IMR-90 (cell line): ENCODE measurements around the gene AOPEP. TPM values are rescaled to one million over a fixed set of nuclear protein-coding genes. Genes with fewer than 3 reads are reported as not detected.

Experiments
- ATAC-seq: fragments of 200-7000 bp; cut with Tn5 transposase; 2 replicates; pipeline ENCODE4 v1.9.1; 2020; ENCODE audit warnings: low read depth, mild to moderate bottlenecking, moderate library complexity
- BruUV-seq: library from RNA; stranded (reverse); fragments of 400-500 nt; replicated peaks from 2 replicates; lab custom pipeline; 2021; lab: Mats Ljungman, UMichigan
- CTCF ChIA-PET: fragments of 300-600 bp; formaldehyde crosslinking; extraction: SDS; loops from one replicate; lab custom pipeline; 2021; ENCODE audit warnings: antibody characterized with exemption; lab: Yijun Ruan, JAX
- POLR2A ChIA-PET: fragments of 300-600 bp; sonication (Branson Sonifier 250); formaldehyde crosslinking; loops from one replicate; lab custom pipeline; 2022; ENCODE audit warnings: antibody characterized with exemption; ENCODE audit not compliant: unreplicated experiment; lab: Charles Lee
- DNase-seq: peaks from one replicate; pipeline ENCODE4 v3.0.0; 2013
- H2AFZ ChIP-seq: replicated peaks from 2 replicates; pipeline ENCODE3; 2013; ENCODE audit warnings: low read length, mild to moderate bottlenecking; ENCODE audit not compliant: poor library complexity
- H2AK5ac ChIP-seq: 2 replicates; pipeline ENCODE4 v1.6.1; 2013; ENCODE audit warnings: low read depth, low read length, inconsistent platforms
- H2AK9ac ChIP-seq: replicated peaks from 2 replicates; pipeline ENCODE3; 2013; ENCODE audit warnings: mild to moderate bottlenecking, low read depth, low read length, moderate library complexity; ENCODE audit not compliant: poor library complexity
- H2BK120ac ChIP-seq: 2 replicates; pipeline ENCODE4 v1.6.1; 2013; ENCODE audit warnings: low read depth, low read length, inconsistent platforms
- H2BK15ac ChIP-seq: 3 replicates; pipeline ENCODE4 v1.6.1; 2013; ENCODE audit warnings: low read depth, low read length, inconsistent platforms
- H2BK20ac ChIP-seq: 2 replicates; pipeline ENCODE4 v1.6.1; 2013; ENCODE audit warnings: low read depth, mild to moderate bottlenecking, inconsistent platforms, low read length, moderate library complexity
- H2BK5ac ChIP-seq: 2 replicates; pipeline ENCODE4 v1.6.1; 2013; ENCODE audit warnings: mild to moderate bottlenecking, low read depth, low read length, inconsistent platforms; ENCODE audit not compliant: poor library complexity, severe bottlenecking
- H3K14ac ChIP-seq: replicated peaks from 2 replicates; pipeline ENCODE4 v1.6.1; 2013; ENCODE audit warnings: low read depth, low read length, inconsistent platforms
- H3K18ac ChIP-seq: 2 replicates; pipeline ENCODE4 v1.6.1; 2013; ENCODE audit warnings: low read depth, low read length, control low read depth
- H3K23ac ChIP-seq: 2 replicates; pipeline ENCODE4 v1.6.1; 2013; ENCODE audit warnings: low read depth, low read length, inconsistent platforms
- H3K27ac ChIP-seq: 2 replicates; pipeline ENCODE4 v1.5.1; 2013; ENCODE audit warnings: mild to moderate bottlenecking, control low read depth, low read length; ENCODE audit not compliant: insufficient read depth
- H3K27me3 ChIP-seq: 2 replicates; pipeline ENCODE4 v1.6.1; 2013; ENCODE audit warnings: low read length; ENCODE audit not compliant: control insufficient read depth, insufficient read depth
- H3K36me3 ChIP-seq: 2 replicates; pipeline ENCODE4 v1.6.1; 2013; ENCODE audit warnings: low read length, mixed read lengths; ENCODE audit not compliant: control insufficient read depth, insufficient read depth
- H3K4ac ChIP-seq: 2 replicates; pipeline ENCODE4 v1.6.1; 2013; ENCODE audit warnings: low read depth, low read length, inconsistent platforms
- H3K4me1 ChIP-seq: 2 replicates; pipeline ENCODE4 v1.6.1; 2013; ENCODE audit warnings: low read length, mixed read lengths; ENCODE audit not compliant: control insufficient read depth, insufficient read depth
- H3K4me2 ChIP-seq: 2 replicates; pipeline ENCODE4 v1.6.1; 2013; ENCODE audit warnings: low read depth, mild to moderate bottlenecking, control low read depth, low read length, moderate library complexity
- H3K4me3 ChIP-seq: 2 replicates; pipeline ENCODE4 v1.5.1; 2013; ENCODE audit warnings: low read depth, mild to moderate bottlenecking, control low read depth, low read length, moderate library complexity; ENCODE audit not compliant: insufficient read depth
- H3K56ac ChIP-seq: 2 replicates; pipeline ENCODE4 v1.6.1; 2013; ENCODE audit warnings: low read length, inconsistent platforms; ENCODE audit not compliant: insufficient read depth; ENCODE audit errors: extremely low read depth
- H3K79me1 ChIP-seq, 2 experiments: 2 replicates each; pipeline ENCODE4 v1.6.1; 2013; ENCODE audit warnings: low read length in 2 of 2, inconsistent platforms in 1 of 2, low read depth in 1 of 2
- H3K9ac ChIP-seq: 2 replicates; pipeline ENCODE4 v1.6.1; 2013; ENCODE audit warnings: low read depth, low read length, control low read depth
- H3K9me1 ChIP-seq: 2 replicates; pipeline ENCODE4 v1.6.1; 2013; ENCODE audit warnings: low read length, inconsistent platforms; ENCODE audit not compliant: insufficient read depth
- H3K9me3 ChIP-seq: 2 replicates; pipeline ENCODE4 v1.6.1; 2013; ENCODE audit warnings: low read length; ENCODE audit not compliant: control insufficient read depth, insufficient read depth
- H4K20me1 ChIP-seq: 2 replicates; pipeline ENCODE4 v1.6.1; 2013; ENCODE audit warnings: low read length, inconsistent platforms; ENCODE audit not compliant: insufficient read depth
- H4K5ac ChIP-seq: 2 replicates; pipeline ENCODE4 v1.6.1; 2013; ENCODE audit warnings: mild to moderate bottlenecking, low read depth, low read length, control low read depth
- H4K8ac ChIP-seq, 2 experiments: 2 replicates each; pipeline ENCODE4 v1.6.1; 2013; ENCODE audit warnings: low read depth in 2 of 2, low read length in 2 of 2, control low read depth in 1 of 2, inconsistent platforms in 1 of 2
- H4K91ac ChIP-seq: 2 replicates; pipeline ENCODE4 v1.6.1; 2013; ENCODE audit warnings: low read depth, low read length, inconsistent platforms; ENCODE audit not compliant: insufficient read depth
- CEBPB ChIP-seq: IDR thresholded peaks from 2 replicates; pipeline ENCODE4 v1.6.1; 2012; ENCODE audit warnings: low read depth, low read length, improper control_type of control experiment
- MAFK ChIP-seq: IDR thresholded peaks from 2 replicates; pipeline ENCODE4 v1.6.1; 2012; ENCODE audit warnings: low read depth, low read length, improper control_type of control experiment
- MXI1 ChIP-seq: IDR thresholded peaks from 2 replicates; pipeline ENCODE4 v1.6.1; 2012; ENCODE audit warnings: low read depth, mild to moderate bottlenecking, low read length, moderate library complexity, borderline replicate concordance
- NFE2L2 ChIP-seq: fragments of 150-350 bp; IDR thresholded peaks from 2 replicates; pipeline ENCODE4 v1.6.1; 2016; ENCODE audit warnings: low read depth, mild to moderate bottlenecking, low read length
- POLR2A ChIP-seq: IDR thresholded peaks from 2 replicates; pipeline ENCODE4 v1.6.1; 2012; ENCODE audit warnings: mild to moderate bottlenecking, low read depth, low read length
- SMC3 ChIP-seq: fragments of 150-350 bp; IDR thresholded peaks from 2 replicates; pipeline ENCODE4 v1.6.1; 2016; ENCODE audit warnings: low read depth, mild to moderate bottlenecking, antibody characterized with exemption, low read length, moderate library complexity
- WGBS, 2 experiments: methylation state at CpG; one replicate each; pipeline versions ENCODE4 v1.1.5 to v1.1.7; 2013; ENCODE audit warnings: missing lambda C conversion rate in 2 of 2; ENCODE audit not compliant: insufficient read length in 1 of 2; ENCODE audit errors: extremely low coverage in 2 of 2; 5-methylcytosine and 5-hydroxymethylcytosine counted together
- dilution Hi-C: fragments of 300-500 bp; cut with HindIII; formaldehyde crosslinking; loops from one replicate; pipeline ENCODE4 v1.14.3; 2018; ENCODE audit warnings: low sequenced_read_pairs; ENCODE audit not compliant: unreplicated experiment
- in situ Hi-C: fragments of 300-500 bp; cut with MboI; formaldehyde crosslinking; loops from 3 replicates; pipeline ENCODE4 v1.14.3; 2019; ENCODE audit warnings: low sequenced_read_pairs, inconsistent platforms, mixed read lengths
- intact Hi-C: fragments of 100-400 bp; cut with micrococcal nuclease; formaldehyde crosslinking; loops from 2 replicates; pipeline ENCODE4 v1.10.0; 2022
- polyA plus RNA-seq, 3 experiments: library from polyadenylated mRNA; depleted of rRNA; stranded (reverse); fragments of >200 nt; gene quantifications; 2 replicates each; pipeline ENCODE4 v1.2.3, GENCODE V29; 2012; ENCODE audit warnings: low replicate concordance in 1 of 3
- total RNA-seq: library from RNA; depleted of rRNA; stranded (reverse); fragments of >200 nt; gene quantifications from 2 replicates; pipeline ENCODE4 v1.2.3, GENCODE V29; 2012
- TF ChIP-seq, protein P1 (sequence below): fragments of 150-350 bp; IDR thresholded peaks from 2 replicates; pipeline ENCODE4 v1.6.1; 2017; ENCODE audit warnings: mild to moderate bottlenecking, antibody characterized with exemption, low read length, low read depth
- TF ChIP-seq, protein P2 (sequence below): conservative IDR thresholded peaks from 2 replicates; pipeline ENCODE4 v1.5.1; 2012; ENCODE audit warnings: mild to moderate bottlenecking, low read depth, low read length, improper control_type of control experiment

AOPEP gene
- total and polyA plus RNA-seq, 2 of the 4 experiments (the other 2 are of a cell fraction): 34.9 to 38.7 TPM

DNA sequence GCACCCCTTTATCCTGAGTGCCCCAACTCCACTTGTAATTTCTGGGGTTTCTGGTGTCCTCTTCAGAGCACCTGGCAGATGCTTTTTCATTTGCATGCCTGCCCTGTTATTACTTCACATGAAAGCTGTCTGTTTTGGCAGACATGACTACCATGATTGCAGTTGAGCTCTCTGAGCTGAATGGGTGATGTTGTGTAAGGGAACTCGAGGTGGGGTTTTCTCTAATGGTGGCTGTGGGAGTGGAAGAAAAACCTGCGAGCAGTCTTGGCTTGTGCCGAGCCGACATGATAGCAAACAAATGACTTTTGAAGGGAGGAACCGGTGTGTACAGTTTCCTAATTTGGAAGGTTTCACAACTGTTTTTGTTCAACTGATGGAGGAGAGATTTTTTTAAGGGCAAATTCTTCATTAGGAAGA, 196.2 kb downstream of the AOPEP start:
- TF ChIP-seq, protein P1, sequence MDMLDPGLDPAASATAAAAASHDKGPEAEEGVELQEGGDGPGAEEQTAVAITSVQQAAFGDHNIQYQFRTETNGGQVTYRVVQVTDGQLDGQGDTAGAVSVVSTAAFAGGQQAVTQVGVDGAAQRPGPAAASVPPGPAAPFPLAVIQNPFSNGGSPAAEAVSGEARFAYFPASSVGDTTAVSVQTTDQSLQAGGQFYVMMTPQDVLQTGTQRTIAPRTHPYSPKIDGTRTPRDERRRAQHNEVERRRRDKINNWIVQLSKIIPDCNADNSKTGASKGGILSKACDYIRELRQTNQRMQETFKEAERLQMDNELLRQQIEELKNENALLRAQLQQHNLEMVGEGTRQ: no peak
- TF ChIP-seq NFE2L2: no peak
- TF ChIP-seq SMC3: no peak
- TF ChIP-seq, protein P2, sequence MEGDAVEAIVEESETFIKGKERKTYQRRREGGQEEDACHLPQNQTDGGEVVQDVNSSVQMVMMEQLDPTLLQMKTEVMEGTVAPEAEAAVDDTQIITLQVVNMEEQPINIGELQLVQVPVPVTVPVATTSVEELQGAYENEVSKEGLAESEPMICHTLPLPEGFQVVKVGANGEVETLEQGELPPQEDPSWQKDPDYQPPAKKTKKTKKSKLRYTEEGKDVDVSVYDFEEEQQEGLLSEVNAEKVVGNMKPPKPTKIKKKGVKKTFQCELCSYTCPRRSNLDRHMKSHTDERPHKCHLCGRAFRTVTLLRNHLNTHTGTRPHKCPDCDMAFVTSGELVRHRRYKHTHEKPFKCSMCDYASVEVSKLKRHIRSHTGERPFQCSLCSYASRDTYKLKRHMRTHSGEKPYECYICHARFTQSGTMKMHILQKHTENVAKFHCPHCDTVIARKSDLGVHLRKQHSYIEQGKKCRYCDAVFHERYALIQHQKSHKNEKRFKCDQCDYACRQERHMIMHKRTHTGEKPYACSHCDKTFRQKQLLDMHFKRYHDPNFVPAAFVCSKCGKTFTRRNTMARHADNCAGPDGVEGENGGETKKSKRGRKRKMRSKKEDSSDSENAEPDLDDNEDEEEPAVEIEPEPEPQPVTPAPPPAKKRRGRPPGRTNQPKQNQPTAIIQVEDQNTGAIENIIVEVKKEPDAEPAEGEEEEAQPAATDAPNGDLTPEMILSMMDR: no peak
- no peak for TF ChIP-seq MXI1
- TF ChIP-seq CEBPB: peak; percentile 73
- TF ChIP-seq MAFK: no peak
- TF ChIP-seq POLR2A: no peak
- no peaks in the 10 kb centered on the region for H4K20me1 ChIP-seq
- H3K9me1 ChIP-seq: peaks cover 28% of the 10 kb centered on the region
- peak overlapping the region; percentile 78 to 86 for H4K8ac ChIP-seq
- ATAC-seq (peak; percentile 5; the same call in 1 of the 2 replicates), DNase-seq (peak; percentile 64)
- H2AK5ac ChIP-seq: peak overlapping the region; percentile 80
- H3K4ac ChIP-seq: peak overlapping the region; percentile 89
- peak overlapping the region; percentile 97 for H2BK120ac ChIP-seq
- H3K9me3 ChIP-seq: no peaks in the 10 kb centered on the region
- WGBS, 2 experiments: 24% methylated on average over 4 of the region's 5 CpGs; no CpG with 5 or more reads in 1 of the 2 experiments
- H2BK20ac ChIP-seq: peak overlapping the region; percentile 96
- peak overlapping the region; percentile 77 for H3K14ac ChIP-seq
- dilution Hi-C loops: no loop called here
- in situ Hi-C loops: no loop called here
- H4K91ac ChIP-seq: peak overlapping the region; percentile 98
- H3K27ac ChIP-seq: peak overlapping the region; percentile 97
- no TSS peak for BruUV-seq
- H3K56ac ChIP-seq: peak overlapping the region; percentile 91
- peak overlapping the region; percentile 59 for H3K4me2 ChIP-seq
- peak overlapping the region; percentile 95 for H3K18ac ChIP-seq
- H3K23ac ChIP-seq: peak overlapping the region; percentile 85
- peak overlapping the region; percentile 94 for H2BK5ac ChIP-seq
- peak overlapping the region; percentile 91 for H4K5ac ChIP-seq
- ChIA-PET CTCF (interaction anchor here (0.5 to 1.0 kb wide), 2 partner anchors 19 to 241 kb away, joined by 3 read pairs; no protein-coding TSS in a partner anchor), POLR2A (interaction anchor here (0.6 to 1.1 kb wide), 3 partner anchors 56 to 346 kb away, joined by 3 to 4 read pairs (median 3); no protein-coding TSS in a partner anchor)
- peak overlapping the region; percentile 79 for H3K9ac ChIP-seq
- peak overlapping the region; percentile 8; the same call in 1 of the 2 replicates for H3K4me3 ChIP-seq
- H2BK15ac ChIP-seq: peak overlapping the region; percentile 77
- intact Hi-C loops: loop anchor here (1.0 to 5.0 kb wide), 7 partner anchors 14 to 240 kb away; no protein-coding TSS in a partner anchor
- peaks cover 19 to 41% of the 10 kb centered on the region in 2 experiments for H3K79me1 ChIP-seq
- peak overlapping the region; percentile 9 for H2AFZ ChIP-seq
- H3K36me3 ChIP-seq: peaks cover 3% of the 10 kb centered on the region; the same call in 1 of the 2 replicates
- H3K4me1 ChIP-seq: peaks cover 30% of the 10 kb centered on the region
- no peaks in the 10 kb centered on the region for H3K27me3 ChIP-seq
- H2AK9ac ChIP-seq: peak overlapping the region; percentile 37
